Liver (tissue), 9 donors: ENCODE data around the gene FDX1. TPM values are rescaled to one million over a fixed set of nuclear protein-coding genes. Genes with fewer than 3 reads are reported as not detected.

Experiments used
- DNase-seq: peaks from one replicate; pipeline ENCODE4 v3.0.0-alpha.2; 2017; ENCODE audit warnings: low spot score
- H3K27ac ChIP-seq, 2 donors: one replicate each; pipeline ENCODE4 v1.7.0; 2013; ENCODE audit warnings: inconsistent platforms in 2 of 2, low read length in 2 of 2, control low read depth in 1 of 2, low read depth in 1 of 2, mild to moderate bottlenecking in 1 of 2
- H3K27me3 ChIP-seq, 4 donors: one replicate each; pipeline versions ENCODE4 v1.6.1 to v1.7.0; 2013; ENCODE audit warnings: low read length in 3 of 4, inconsistent platforms in 1 of 4, mild to moderate bottlenecking in 1 of 4, moderate library complexity in 1 of 4; ENCODE audit not compliant: control insufficient read depth in 4 of 4, insufficient read depth in 4 of 4
- H3K36me3 ChIP-seq, 4 donors: one replicate each; pipeline versions ENCODE4 v1.6.1 to v1.7.0; 2013; ENCODE audit warnings: low read length in 3 of 4, mild to moderate bottlenecking in 3 of 4, low read depth in 1 of 4, moderate library complexity in 1 of 4; ENCODE audit not compliant: control insufficient read depth in 4 of 4, insufficient read depth in 3 of 4
- H3K4me1 ChIP-seq, 4 donors: one replicate each; pipeline versions ENCODE4 v1.6.1 to v1.7.0; 2013; ENCODE audit warnings: low read length in 3 of 4, mild to moderate bottlenecking in 3 of 4, moderate library complexity in 1 of 4; ENCODE audit not compliant: control insufficient read depth in 4 of 4, insufficient read depth in 4 of 4
- H3K4me3 ChIP-seq, 3 donors: one replicate each; pipeline versions ENCODE4 v1.6.1 to v1.7.0; 2013; ENCODE audit warnings: low read length in 3 of 3, control low read depth in 1 of 3, low read depth in 1 of 3, mild to moderate bottlenecking in 1 of 3
- H3K9ac ChIP-seq, 2 donors: one replicate each; pipeline ENCODE4 v1.7.0; 2013; ENCODE audit warnings: low read length in 2 of 2, mild to moderate bottlenecking in 2 of 2, moderate library complexity in 2 of 2, control low read depth in 1 of 2, low read depth in 1 of 2
- H3K9me3 ChIP-seq, 4 donors: one replicate each; pipeline versions ENCODE4 v1.6.1 to v1.7.0; 2013; ENCODE audit warnings: low read length in 3 of 4; ENCODE audit not compliant: control insufficient read depth in 4 of 4
- CTCF ChIP-seq: fragments of 150-350 bp; IDR thresholded peaks from 2 replicates; pipeline ENCODE4 v1.5.1; 2017; ENCODE audit warnings: improper control_type of control experiment, low read depth, low read length; ENCODE audit not compliant: missing input control
- FOXA1 ChIP-seq: IDR thresholded peaks from 2 replicates; pipeline ENCODE4 v1.6.1; 2016; ENCODE audit warnings: antibody characterized with exemption
- FOXA2 ChIP-seq: IDR thresholded peaks from 2 replicates; pipeline ENCODE4 v1.6.1; 2016; ENCODE audit warnings: antibody characterized with exemption
- HNF4A ChIP-seq, 2 donors: conservative IDR thresholded peaks; 2 replicates each; pipeline ENCODE4 v1.6.1; 2016; ENCODE audit warnings: antibody characterized with exemption in 2 of 2, mild to moderate bottlenecking in 2 of 2
- HNF4G ChIP-seq: IDR thresholded peaks from 2 replicates; pipeline ENCODE4 v1.6.1; 2016; ENCODE audit warnings: antibody characterized with exemption
- MAX ChIP-seq: IDR thresholded peaks from 2 replicates; pipeline ENCODE4 v1.6.1; 2016; ENCODE audit warnings: antibody characterized with exemption
- NR2F2 ChIP-seq: IDR thresholded peaks from 2 replicates; pipeline ENCODE4 v1.6.1; 2016; ENCODE audit warnings: antibody characterized with exemption
- REST ChIP-seq: IDR thresholded peaks from 2 replicates; pipeline ENCODE4 v1.6.1; 2016; ENCODE audit warnings: antibody characterized with exemption, mild to moderate bottlenecking
- RXRA ChIP-seq, 2 donors: IDR thresholded peaks; 2 replicates each; pipeline ENCODE4 v1.6.1; 2017 to 2018; ENCODE audit warnings: antibody characterized with exemption in 2 of 2, mild to moderate bottlenecking in 1 of 2
- SP1 ChIP-seq: IDR thresholded peaks from 2 replicates; pipeline ENCODE4 v1.6.1; 2018; ENCODE audit warnings: antibody characterized with exemption, mild to moderate bottlenecking
- TAF1 ChIP-seq: conservative IDR thresholded peaks from 2 replicates; pipeline ENCODE4 v1.6.1; 2016; ENCODE audit warnings: antibody characterized with exemption, mild to moderate bottlenecking
- YY1 ChIP-seq: IDR thresholded peaks from 2 replicates; pipeline ENCODE4 v1.6.1; 2016; ENCODE audit warnings: antibody characterized with exemption, mild to moderate bottlenecking
- WGBS: extraction: QIAGEN DNeasy Blood & Tissue Kit; methylation state at CpG from one replicate; pipeline ENCODE4 v1.1.7; 2013; 5-methylcytosine and 5-hydroxymethylcytosine counted together
- polyA plus RNA-seq, 2 donors: library from polyadenylated mRNA; stranded (reverse) in 1 of 2; unstranded in 1 of 2; fragments of 200-250 nt in 1 of 2; fragments of >200 nt in 1 of 2; fragmentation: Nextera tagmentation in 1 of 2; extraction: Ambion mirVana in 1 of 2; gene quantifications; one replicate each; pipeline versions ENCODE4 v1.2.1 to v1.2.3, GENCODE V29; 2013 to 2015
- total RNA-seq, 2 donors: library from RNA; depleted of rRNA; stranded (reverse); fragments of >200 nt; gene quantifications; one replicate each; pipeline ENCODE4 v1.2.3, GENCODE V29; 2014
- TF ChIP-seq, protein P1 (sequence below): IDR thresholded peaks from 2 replicates; pipeline ENCODE4 v1.6.1; 2016; ENCODE audit warnings: antibody characterized with exemption
- donor health status: healthy.
- donor health status: healthy.
- donor health status: healthy.
- donor health status: healthy.
- donor health status: healthy.

The FDX1 gene
- total and polyA plus RNA-seq, 4 donors: 6.8 to 28.8 (median 17.1) TPM

GRCh38 chr11:110438017-110438416, 8.3 kb downstream of the FDX1 start:
- Histone ChIP-seq H3K4me1 (peaks cover 6 to 29% (median 23%) of the 10 kb centered on the region in 4 donors), H3K36me3 (peaks cover 0 to 14% (median 4%) of the 10 kb centered on the region in 4 donors), H3K27ac (no peak overlapping the region), H3K27me3 (no peaks in the 10 kb centered on the region), H3K9me3 (no peaks in the 10 kb centered on the region), H3K9ac (no peak overlapping the region), H3K4me3 (no peak overlapping the region)
- no peak for DNase-seq
- TF ChIP-seq RXRA (IDR thresholded peaks at IDR 0.05) (no peak), YY1 (no peak), HNF4G (no peak), SP1 (no peak), FOXA1 (no peak), TAF1 (no peak), MAX (no peak), REST (no peak)
- WGBS: 97% methylated on average over 2 of the region's 2 CpGs

GRCh38 chr11:110445437-110445836, 15.7 kb downstream of the FDX1 start:
- TF ChIP-seq HNF4G: no peak
- TF ChIP-seq HNF4A (conservative IDR thresholded peaks at IDR 0.05): no peak
- TF ChIP-seq TAF1: no peak
- TF ChIP-seq YY1: no peak
- TF ChIP-seq NR2F2: no peak
- no peak for TF ChIP-seq SP1
- no peak for TF ChIP-seq CTCF
- no peak for TF ChIP-seq FOXA1
- TF ChIP-seq RXRA (IDR thresholded peaks at IDR 0.05): no peak
- no peak for TF ChIP-seq FOXA2
- TF ChIP-seq, protein P1, sequence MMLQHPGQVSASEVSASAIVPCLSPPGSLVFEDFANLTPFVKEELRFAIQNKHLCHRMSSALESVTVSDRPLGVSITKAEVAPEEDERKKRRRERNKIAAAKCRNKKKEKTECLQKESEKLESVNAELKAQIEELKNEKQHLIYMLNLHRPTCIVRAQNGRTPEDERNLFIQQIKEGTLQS: no peak
- TF ChIP-seq REST: no peak
- Histone ChIP-seq H3K36me3 (peaks cover 3 to 9% (median 5%) of the 10 kb centered on the region in 4 donors), H3K4me1 (peaks cover 0 to 6% (median 4%) of the 10 kb centered on the region in 4 donors), H3K27me3 (no peaks in the 10 kb centered on the region), H3K4me3 (no peak overlapping the region), H3K9me3 (no peaks in the 10 kb centered on the region), H3K27ac (no peak overlapping the region), H3K9ac (no peak overlapping the region)
- 74% methylated on average over 1 of the region's 1 CpG for WGBS
- DNase-seq: no peak
